Parathyroid adenoma (tissue), 2 donors: ENCODE measurements around the gene RGS18.
"Not testable (repeated sequence)": the region's sequence is repeated elsewhere in the genome, so short reads cannot be mapped to it uniquely, and the experiment has no call there.

Experiments
- H2AFZ ChIP-seq: fragments of 300-600 bp; sonication (generic); one replicate; pipeline ENCODE4 v1.7.0; 2017; ENCODE audit warnings: antibody characterized with exemption, mild to moderate bottlenecking
- H3K27ac ChIP-seq: fragments of 300-600 bp; sonication (generic); one replicate; pipeline ENCODE4 v1.7.0; 2017
- H3K27me3 ChIP-seq: fragments of 300-600 bp; sonication (generic); one replicate; pipeline ENCODE4 v1.7.0; 2017; ENCODE audit warnings: low read length; ENCODE audit not compliant: control insufficient read depth, insufficient read depth
- H3K36me3 ChIP-seq: fragments of 300-600 bp; sonication (generic); one replicate; pipeline ENCODE4 v1.7.0; 2017; ENCODE audit warnings: low read length; ENCODE audit not compliant: control insufficient read depth, insufficient read depth
- H3K4me1 ChIP-seq: fragments of 300-600 bp; sonication (generic); one replicate; pipeline ENCODE4 v1.7.0; 2017; ENCODE audit warnings: control low read depth
- H3K4me2 ChIP-seq: fragments of 300-600 bp; sonication (generic); one replicate; pipeline ENCODE4 v1.7.0; 2017; ENCODE audit warnings: low read length
- H3K4me3 ChIP-seq: fragments of 300-600 bp; sonication (generic); one replicate; pipeline ENCODE4 v1.7.0; 2017; ENCODE audit warnings: low read depth, low read length
- H3K79me2 ChIP-seq: fragments of 300-600 bp; sonication (generic); one replicate; pipeline ENCODE4 v1.7.0; 2017; ENCODE audit warnings: control low read depth
- H3K9ac ChIP-seq: fragments of 300-600 bp; sonication (generic); one replicate; pipeline ENCODE4 v1.7.0; 2017; ENCODE audit warnings: mild to moderate bottlenecking
- H3K9me3 ChIP-seq: fragments of 300-600 bp; sonication (generic); one replicate; pipeline ENCODE4 v1.7.0; 2017; ENCODE audit warnings: low read length; ENCODE audit not compliant: control insufficient read depth
- TF ChIP-seq, protein P1 (sequence below): fragments of 300-600 bp; sonication (generic); IDR thresholded peaks from one replicate; pipeline ENCODE4 v1.7.0; 2017; ENCODE audit warnings: antibody characterized with exemption, mild to moderate bottlenecking
- donor health status: primary hyperparathyroidism.

The RGS18 gene

DNA sequence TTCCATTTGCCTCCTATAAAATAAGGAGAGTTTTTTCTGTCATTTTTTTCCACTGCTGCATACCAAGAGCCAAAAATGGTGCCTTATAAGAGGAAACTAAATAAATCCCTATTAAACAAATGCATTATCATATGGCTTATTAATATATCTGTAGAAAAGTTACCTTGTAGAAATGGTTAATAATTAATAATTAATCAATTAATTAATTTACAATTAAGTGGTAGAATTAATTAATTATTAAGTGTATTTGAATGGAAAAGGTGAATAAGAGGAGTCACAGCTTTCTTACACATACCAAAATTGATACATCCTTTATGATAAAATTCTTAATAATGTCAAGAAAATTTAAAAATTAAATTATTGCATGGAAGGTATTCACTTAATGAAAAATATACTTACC is 35.6 kb upstream of the RGS18 start:
- Histone ChIP-seq H3K4me1 (no peaks in the 10 kb centered on the region), H3K27ac (no peak overlapping the region), H3K4me3 (no peak overlapping the region), H3K27me3 (no peaks in the 10 kb centered on the region), H3K4me2 (no peak overlapping the region), H3K36me3 (no peaks in the 10 kb centered on the region), H2AFZ (no peak overlapping the region), H3K9ac (no peak overlapping the region), H3K9me3 (no peaks in the 10 kb centered on the region), H3K79me2 (no peaks in the 10 kb centered on the region)
- TF ChIP-seq, protein P1, sequence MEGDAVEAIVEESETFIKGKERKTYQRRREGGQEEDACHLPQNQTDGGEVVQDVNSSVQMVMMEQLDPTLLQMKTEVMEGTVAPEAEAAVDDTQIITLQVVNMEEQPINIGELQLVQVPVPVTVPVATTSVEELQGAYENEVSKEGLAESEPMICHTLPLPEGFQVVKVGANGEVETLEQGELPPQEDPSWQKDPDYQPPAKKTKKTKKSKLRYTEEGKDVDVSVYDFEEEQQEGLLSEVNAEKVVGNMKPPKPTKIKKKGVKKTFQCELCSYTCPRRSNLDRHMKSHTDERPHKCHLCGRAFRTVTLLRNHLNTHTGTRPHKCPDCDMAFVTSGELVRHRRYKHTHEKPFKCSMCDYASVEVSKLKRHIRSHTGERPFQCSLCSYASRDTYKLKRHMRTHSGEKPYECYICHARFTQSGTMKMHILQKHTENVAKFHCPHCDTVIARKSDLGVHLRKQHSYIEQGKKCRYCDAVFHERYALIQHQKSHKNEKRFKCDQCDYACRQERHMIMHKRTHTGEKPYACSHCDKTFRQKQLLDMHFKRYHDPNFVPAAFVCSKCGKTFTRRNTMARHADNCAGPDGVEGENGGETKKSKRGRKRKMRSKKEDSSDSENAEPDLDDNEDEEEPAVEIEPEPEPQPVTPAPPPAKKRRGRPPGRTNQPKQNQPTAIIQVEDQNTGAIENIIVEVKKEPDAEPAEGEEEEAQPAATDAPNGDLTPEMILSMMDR: no peak

DNA sequence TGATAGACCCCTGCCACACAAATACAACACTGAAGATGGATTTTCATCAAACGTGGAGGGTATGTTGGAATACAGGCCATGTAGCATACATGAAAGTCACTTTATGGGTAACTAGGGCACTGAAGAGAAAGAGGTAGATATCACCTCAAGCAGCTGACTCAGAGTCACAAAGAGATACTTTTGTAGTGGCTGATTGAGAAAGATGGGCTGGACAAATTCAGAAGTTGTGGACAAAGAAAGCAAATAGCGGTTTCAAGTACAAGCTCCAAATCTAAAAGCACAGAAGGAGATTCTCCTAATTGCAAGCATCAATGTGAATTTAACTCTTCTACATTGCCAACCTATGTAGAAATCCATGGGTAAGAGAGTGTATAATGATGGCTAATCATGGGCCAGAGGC is 35.0 kb upstream of the RGS18 start:
- TF ChIP-seq, protein P1: no peak
- H3K4me1 ChIP-seq: no peaks in the 10 kb centered on the region
- H3K4me3 ChIP-seq: no peak overlapping the region
- H3K79me2 ChIP-seq: no peaks in the 10 kb centered on the region
- no peak overlapping the region for H3K27ac ChIP-seq
- H3K9ac ChIP-seq: no peak overlapping the region
- H3K27me3 ChIP-seq: no peaks in the 10 kb centered on the region
- H2AFZ ChIP-seq: no peak overlapping the region
- no peaks in the 10 kb centered on the region for H3K36me3 ChIP-seq
- no peaks in the 10 kb centered on the region for H3K9me3 ChIP-seq
- no peak overlapping the region for H3K4me2 ChIP-seq

DNA sequence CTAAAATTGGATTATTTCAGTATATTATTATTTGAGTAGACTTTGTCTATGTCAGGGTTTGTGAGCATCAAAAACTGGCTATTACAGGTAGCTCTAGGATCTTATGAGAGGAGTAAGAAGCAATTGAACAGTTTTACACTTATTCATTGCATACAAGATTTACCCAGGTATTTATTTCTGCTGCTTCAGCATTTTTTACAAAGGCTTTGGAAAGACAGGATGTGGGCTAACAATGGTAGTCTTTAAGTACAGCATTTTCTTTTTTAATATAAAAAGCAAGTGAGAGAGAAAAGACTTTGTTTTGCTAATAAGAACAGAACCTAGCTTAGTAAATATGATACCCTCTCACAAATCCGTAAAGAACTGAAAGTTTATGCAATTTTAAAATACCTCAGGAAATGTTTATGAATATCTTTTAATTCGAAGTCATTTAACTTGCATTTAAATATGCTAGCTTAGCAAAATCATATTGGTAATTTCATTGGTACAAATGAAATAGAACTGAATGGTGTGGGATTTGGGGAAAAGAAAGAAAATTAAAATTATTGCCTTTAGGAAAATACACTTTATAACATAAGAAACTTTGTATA is 32.1 kb upstream of the RGS18 start:
- no peak overlapping the region for H3K9ac ChIP-seq
- H3K9me3 ChIP-seq: no peaks in the 10 kb centered on the region
- no peak overlapping the region for H3K4me3 ChIP-seq
- H3K79me2 ChIP-seq: no peaks in the 10 kb centered on the region
- H3K4me2 ChIP-seq: no peak overlapping the region
- no peak overlapping the region for H2AFZ ChIP-seq
- H3K36me3 ChIP-seq: no peaks in the 10 kb centered on the region
- no peak overlapping the region for H3K27ac ChIP-seq
- no peaks in the 10 kb centered on the region for H3K27me3 ChIP-seq
- H3K4me1 ChIP-seq: no peaks in the 10 kb centered on the region
- TF ChIP-seq, protein P1: no peak

DNA sequence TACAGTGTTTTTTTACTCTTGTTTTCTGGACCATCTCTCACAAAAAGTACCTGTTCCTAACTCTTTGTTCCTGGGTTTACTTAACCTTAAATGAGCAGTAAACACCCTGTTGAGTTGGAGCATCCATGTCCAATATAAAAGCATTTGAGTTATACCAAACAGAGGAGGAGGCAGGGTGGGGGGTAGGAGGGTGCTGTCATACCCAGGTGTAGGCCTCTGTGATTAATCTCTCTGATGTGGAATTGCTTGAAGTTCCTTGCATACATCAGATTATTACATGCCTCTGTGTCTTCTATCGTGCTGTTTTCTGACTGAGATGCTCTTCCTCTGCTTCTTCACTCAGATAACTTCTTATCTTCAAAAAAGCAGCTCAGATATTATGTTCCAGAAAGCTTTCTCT is 28.1 kb upstream of the RGS18 start:
- TF ChIP-seq, protein P1: no peak
- H3K36me3 ChIP-seq: no peaks in the 10 kb centered on the region
- H3K9me3 ChIP-seq: no peaks in the 10 kb centered on the region
- no peak overlapping the region for H3K27ac ChIP-seq
- H3K79me2 ChIP-seq: no peaks in the 10 kb centered on the region
- H2AFZ ChIP-seq: no peak overlapping the region
- H3K4me1 ChIP-seq: no peaks in the 10 kb centered on the region
- no peaks in the 10 kb centered on the region for H3K27me3 ChIP-seq
- no peak overlapping the region for H3K4me2 ChIP-seq
- no peak overlapping the region for H3K4me3 ChIP-seq
- H3K9ac ChIP-seq: no peak overlapping the region

DNA sequence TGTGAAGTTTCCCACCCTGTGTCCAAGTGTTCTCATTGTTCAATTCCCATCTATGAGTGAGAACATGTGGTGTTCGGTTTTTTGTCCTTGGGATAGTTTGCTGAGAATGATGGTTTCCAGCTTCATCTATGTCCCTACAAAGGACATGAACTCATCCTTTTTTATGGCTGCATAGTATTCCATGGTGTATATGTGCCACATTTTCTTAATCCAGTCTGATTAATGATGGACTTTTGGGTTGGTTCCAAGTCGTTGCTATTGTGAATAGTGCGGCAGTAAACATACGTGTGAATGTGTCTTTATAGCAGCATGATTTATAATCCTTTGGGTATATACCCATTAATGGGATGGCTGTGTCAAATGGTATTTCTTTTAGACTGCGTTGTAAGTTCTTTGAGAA is 27.4 kb upstream of the RGS18 start:
- not testable (repeated sequence) for H3K36me3 ChIP-seq, H3K4me1 ChIP-seq, H3K27ac ChIP-seq

More for the DNA sequence above, 27.4 kb upstream of the RGS18 start:
- H3K4me2 ChIP-seq, H2AFZ ChIP-seq, H3K79me2 ChIP-seq, H3K27me3 ChIP-seq, H3K9ac ChIP-seq, H3K9me3 ChIP-seq, H3K4me3 ChIP-seq: not testable (repeated sequence)
